B cell (primary cell): Measurements from ENCODE around the gene ADORA2B. TPM values are rescaled to one million over a fixed set of nuclear protein-coding genes. Genes with fewer than 3 reads are reported as not detected.

Source experiments
- ATAC-seq: fragments of 200-7000 bp; cut with Tn5 transposase; one replicate; pipeline ENCODE4 v1.10.0; 2021; ENCODE audit warnings: low read depth, mild to moderate bottlenecking, moderate number of reproducible peaks, moderate library complexity
- CTCF ChIA-PET: fragments of 350-600 bp; sonication (Branson Sonifier 250); formaldehyde crosslinking; loops from one replicate; lab custom pipeline; 2021; ENCODE audit warnings: antibody characterized with exemption, inconsistent platforms; lab: Charles Lee
- POLR2A ChIA-PET: fragments of 350-600 bp; sonication (Branson Sonifier 250); formaldehyde crosslinking; loops from one replicate; lab custom pipeline; 2021; ENCODE audit warnings: antibody characterized with exemption; lab: Charles Lee
- DNase-seq: peaks from one replicate; pipeline ENCODE4 v3.0.0; 2013
- H2AFZ ChIP-seq: 2 replicates; pipeline ENCODE4 v1.6.1; 2012; ENCODE audit warnings: mild to moderate bottlenecking, low read depth, low read length; ENCODE audit not compliant: insufficient read depth, poor library complexity, severe bottlenecking
- H3K27ac ChIP-seq, 2 donors: 1 replicate in 1 of 2; 2 replicates in 1 of 2; pipeline ENCODE4 v1.5.1; 2012 to 2013; ENCODE audit warnings: low read length in 2 of 2, mild to moderate bottlenecking in 2 of 2, moderate library complexity in 1 of 2
- H3K27me3 ChIP-seq, 4 experiments: fragments of 200-600 bp in 1 of 4; sonication (generic) in 1 of 4; replicated peaks in 1 of 4; 1 replicate in 2 of 4; 2 replicates in 2 of 4; pipeline versions ENCODE4 v1.6.1 to v1.7.0; 2013 to 2016; ENCODE audit warnings: low read length in 3 of 4, mild to moderate bottlenecking in 2 of 4, mixed read lengths in 1 of 4, moderate library complexity in 1 of 4; ENCODE audit not compliant: insufficient read depth in 4 of 4, control insufficient read depth in 3 of 4; ENCODE audit errors: control extremely low read depth in 1 of 4
- H3K36me3 ChIP-seq, 2 experiments: replicated peaks in 1 of 2; 1 replicate in 1 of 2; 2 replicates in 1 of 2; pipeline versions ENCODE4 v1.6.1 to v1.7.1; 2013; ENCODE audit warnings: low read length in 1 of 2; ENCODE audit not compliant: insufficient read depth in 2 of 2, control insufficient read depth in 1 of 2; ENCODE audit errors: control extremely low read depth in 1 of 2, extremely low read depth in 1 of 2
- H3K4me1 ChIP-seq, 2 donors: fragments of 200-600 bp in 1 of 2; sonication (generic) in 1 of 2; 1 replicate in 1 of 2; 2 replicates in 1 of 2; pipeline versions ENCODE4 v1.5.1 to v1.6.1; 2013 to 2017; ENCODE audit warnings: low read length in 2 of 2; ENCODE audit not compliant: control insufficient read depth in 2 of 2, insufficient read depth in 2 of 2
- H3K4me2 ChIP-seq: replicated peaks from 2 replicates; pipeline ENCODE3; 2012; ENCODE audit warnings: mild to moderate bottlenecking, low read depth, low read length; ENCODE audit not compliant: poor library complexity, severe bottlenecking
- H3K4me3 ChIP-seq, 5 experiments: fragments of 200-600 bp in 1 of 5; sonication (generic) in 1 of 5; 1 replicate in 3 of 5; 2 replicates in 2 of 5; pipeline versions ENCODE4 v1.5.1 to v1.7.0; 2011 to 2016; ENCODE audit warnings: low read length in 4 of 5, mild to moderate bottlenecking in 4 of 5, low read depth in 2 of 5, control low read depth in 1 of 5, moderate library complexity in 1 of 5; ENCODE audit not compliant: insufficient read depth in 1 of 5; ENCODE audit errors: control extremely low read depth in 1 of 5, extremely low read depth in 1 of 5
- H3K79me2 ChIP-seq: fragments of 200-600 bp; sonication (generic); one replicate; pipeline ENCODE4 v1.6.0; 2016; ENCODE audit warnings: low read length; ENCODE audit not compliant: control insufficient read depth, insufficient read depth
- H3K9ac ChIP-seq: fragments of 200-600 bp; sonication (generic); 2 replicates; pipeline ENCODE4 v1.6.1; 2017; ENCODE audit warnings: mild to moderate bottlenecking, low read length, moderate library complexity
- H3K9me3 ChIP-seq, 3 donors: one replicate each; pipeline versions ENCODE4 v1.6.1 to v1.7.1; 2013; ENCODE audit warnings: low read length in 2 of 3; ENCODE audit not compliant: control insufficient read depth in 2 of 3, insufficient read depth in 1 of 3; ENCODE audit errors: control extremely low read depth in 1 of 3
- H4K20me1 ChIP-seq: 2 replicates; pipeline ENCODE4 v1.6.0; 2012; ENCODE audit warnings: mild to moderate bottlenecking, low read length; ENCODE audit not compliant: insufficient read depth, control insufficient read depth, poor library complexity, severe bottlenecking
- H3K27ac Mint-ChIP-seq: one replicate; pipeline ENCODE4 v1.8.0; 2021; ENCODE audit warnings: mixed read lengths
- H3K27me3 Mint-ChIP-seq: one replicate; pipeline ENCODE4 v1.8.0; 2021; ENCODE audit warnings: mixed read lengths
- H3K4me1 Mint-ChIP-seq: one replicate; pipeline ENCODE4 v1.8.0; 2021; ENCODE audit warnings: mixed read lengths
- H3K4me3 Mint-ChIP-seq: one replicate; pipeline ENCODE4 v1.8.0; 2021; ENCODE audit warnings: mixed read lengths
- H3K9me3 Mint-ChIP-seq: one replicate; pipeline ENCODE4 v1.8.0; 2022; ENCODE audit warnings: mixed read lengths; ENCODE audit not compliant: insufficient read depth
- CTCF ChIP-seq: fragments of 200-600 bp; IDR thresholded peaks from one replicate; pipeline ENCODE4 v1.8.0; 2022; ENCODE audit warnings: antibody characterized with exemption, mild to moderate bottlenecking
- EZH2 ChIP-seq: IDR thresholded peaks from 2 replicates; pipeline ENCODE4 v1.6.1; 2012; ENCODE audit warnings: borderline replicate concordance, low read depth, mild to moderate bottlenecking, moderate library complexity, low read length; ENCODE audit not compliant: insufficient read depth, poor library complexity, severe bottlenecking
- WGBS: methylation state at CpG from one replicate; pipeline ENCODE4 v1.1.5; 2013; ENCODE audit warnings: missing lambda C conversion rate; ENCODE audit not compliant: insufficient coverage; 5-methylcytosine and 5-hydroxymethylcytosine counted together
- intact Hi-C: fragments of 100-400 bp; cut with micrococcal nuclease; formaldehyde crosslinking; loops from one replicate; pipeline ENCODE4 v1.10.0; 2022
- polyA plus RNA-seq: library from polyadenylated mRNA; depleted of rRNA; stranded (reverse); fragments of >200 nt; gene quantifications from 2 replicates; pipeline ENCODE4 v1.2.3, GENCODE V29; 2012
- total RNA-seq, 2 donors: library from RNA; stranded (reverse); fragments of 120-200 nt in 1 of 2; gene quantifications; 1 replicate in 1 of 2; 2 replicates in 1 of 2; pipeline versions ENCODE4 v1.2.3 to v1.2.4, GENCODE V29; 2013 to 2022

The ADORA2B gene
- total and polyA plus RNA-seq, 2 donors (not counting 1 experiment from before 2014, with no cell fraction given) = not detected

- no peak overlapping the region for H2AFZ ChIP-seq
- intact Hi-C loops = no loop called here
- 95% methylated on average over 3 of the region's 3 CpGs for WGBS
- no peaks in the 10 kb centered on the region for H3K79me2 ChIP-seq
- DNase-seq (no peak), ATAC-seq (no peak)
- H3K27ac ChIP-seq = no peak overlapping the region
- H4K20me1 ChIP-seq = no peaks in the 10 kb centered on the region
- Mint-ChIP-seq H3K4me1 (peaks cover 17% of the 10 kb centered on the region), H3K27ac (no peak overlapping the region), H3K27me3 (peaks cover 32% of the 10 kb centered on the region), H3K4me3 (no peak overlapping the region), H3K9me3 (no peaks in the 10 kb centered on the region)
- TF ChIP-seq CTCF = no peak
- TF ChIP-seq EZH2 = no peak
- no peak overlapping the region for H3K4me3 ChIP-seq
- H3K36me3 ChIP-seq = no peaks in the 10 kb centered on the region
- ChIA-PET POLR2A (no interaction called here), CTCF (no interaction called here)
- H3K27me3 ChIP-seq = peaks cover 0 to 41% (median 14%) of the 10 kb centered on the region in 4 experiments
- H3K9ac ChIP-seq = no peak overlapping the region
- peaks cover 15 to 18% of the 10 kb centered on the region in 2 donors for H3K4me1 ChIP-seq
- no peak overlapping the region for H3K4me2 ChIP-seq
- peaks cover 0 to 4% (median 0%) of the 10 kb centered on the region in 3 donors for H3K9me3 ChIP-seq
These were observed 2.3 kb downstream of the ADORA2B start for GRCh38 chr17:15947271-15947670.

GRCh38 chr17:15947976-15948752 lies 3.2 kb downstream of the ADORA2B start:
- DNase-seq = no peak
- H3K79me2 ChIP-seq = no peaks in the 10 kb centered on the region
- CTCF ChIA-PET = no interaction called here
- no peak overlapping the region for H3K27ac ChIP-seq
- Mint-ChIP-seq H3K27me3 (peaks cover 26% of the 10 kb centered on the region), H3K27ac (no peak overlapping the region), H3K9me3 (no peaks in the 10 kb centered on the region), H3K4me1 (peaks cover 14% of the 10 kb centered on the region), H3K4me3 (no peak overlapping the region)
- no peak overlapping the region for H3K4me3 ChIP-seq
- intact Hi-C loops = no loop called here
- POLR2A ChIA-PET = no interaction called here
- peaks cover 15 to 18% of the 10 kb centered on the region in 2 donors for H3K4me1 ChIP-seq
- no peak for ATAC-seq
- 89% methylated on average over 8 of the region's 16 CpGs for WGBS
- no peak overlapping the region for H3K4me2 ChIP-seq
- H3K9ac ChIP-seq = no peak overlapping the region
- no peaks in the 10 kb centered on the region for H4K20me1 ChIP-seq
- H2AFZ ChIP-seq = no peak overlapping the region
- TF ChIP-seq EZH2 (no peak), CTCF (no peak)
- no peaks in the 10 kb centered on the region for H3K36me3 ChIP-seq
- peaks cover 0 to 38% (median 14%) of the 10 kb centered on the region in 4 experiments for H3K27me3 ChIP-seq
- H3K9me3 ChIP-seq = no peaks in the 10 kb centered on the region
